A549 (cell line): ENCODE measurements around the gene ARL2. TPM values are rescaled to one million over a fixed set of nuclear protein-coding genes. Genes with fewer than 3 reads are reported as not detected.

ENCODE experiments used
- ATAC-seq, 2 experiments: fragments of 200-7000 bp in 1 of 2; fragments of >200 bp in 1 of 2; cut with Nextera tagmentation in 1 of 2; cut with Tn5 transposase in 1 of 2; 3 replicates each; pipeline versions ENCODE4 v1.8.0 to v1.9.1; 2018 to 2020; ENCODE audit warnings: mild to moderate bottlenecking in 1 of 2, moderate library complexity in 1 of 2
- CTCF ChIA-PET: fragments of 300-600 bp; sonication (Branson Sonifier 250); formaldehyde crosslinking; extraction: SDS; loops from one replicate; lab custom pipeline; 2021; ENCODE audit warnings: antibody characterized with exemption, inconsistent platforms; lab: Yijun Ruan, JAX
- POLR2A ChIA-PET: fragments of 350-600 bp; formaldehyde crosslinking; extraction: SDS; loops from one replicate; lab custom pipeline; 2021; ENCODE audit warnings: antibody characterized with exemption, inconsistent platforms; lab: Yijun Ruan, JAX
- DNase-seq, 2 experiments: peaks; one replicate each; pipeline versions ENCODE4 v3.0.0 to v3.0.0-alpha.2; 2011 to 2016; ENCODE audit warnings: low read depth in 1 of 2, low spot score in 1 of 2
- FAIRE-seq: peaks from 2 replicates; lab custom pipeline; 2011; peaks lifted over from hg19 to GRCh38; lab: Jason Lieb, UNC
- H3K27ac ChIP-seq, 2 experiments: fragments of >200 bp; sonication (Bioruptor Twin); formaldehyde crosslinking; 3 replicates each; pipeline ENCODE4 v1.5.1; 2016 to 2017
- H3K4me1 ChIP-seq: fragments of >200 bp; sonication (Bioruptor Twin); formaldehyde crosslinking; 3 replicates; pipeline ENCODE4 v1.6.1; 2016
- H3K4me2 ChIP-seq: fragments of >200 bp; sonication (Bioruptor Twin); formaldehyde crosslinking; 3 replicates; pipeline ENCODE4 v1.6.1; 2016
- H3K4me3 ChIP-seq: fragments of >200 bp; sonication (Bioruptor Twin); formaldehyde crosslinking; 3 replicates; pipeline ENCODE4 v1.5.1; 2016
- H3K9me3 ChIP-seq: fragments of >200 bp; sonication (Bioruptor Twin); formaldehyde crosslinking; 3 replicates; pipeline ENCODE4 v1.6.1; 2016
- ATOH8 ChIP-seq: fragments of 250-450 bp; sonication (Bioruptor Pico); IDR thresholded peaks from 2 replicates; pipeline ENCODE4 v1.5.0; 2020; ENCODE audit warnings: low read depth, mild to moderate bottlenecking, moderate library complexity
- CBX2 ChIP-seq: fragments of 200-600 bp; sonication (generic); IDR thresholded peaks from 2 replicates; pipeline ENCODE4 v1.6.1; 2016; ENCODE audit warnings: low read depth, mild to moderate bottlenecking, borderline replicate concordance
- ELK1 ChIP-seq: fragments of 150-350 bp; IDR thresholded peaks from 2 replicates; pipeline ENCODE4 v1.6.1; 2014; ENCODE audit warnings: low read depth, mild to moderate bottlenecking, low read length
- FOSL2 ChIP-seq, 2 experiments: fragments of 450-650 bp in 1 of 2; fragments of >200 bp in 1 of 2; sonication (Bioruptor Twin) in 1 of 2; formaldehyde crosslinking; IDR thresholded peaks; 2 replicates each; pipeline versions ENCODE4 v1.5.0 to v1.6.1; 2016 to 2020; ENCODE audit warnings: mild to moderate bottlenecking in 1 of 2, moderate library complexity in 1 of 2
- HES2 ChIP-seq: fragments of >200 bp; sonication (Bioruptor Twin); formaldehyde crosslinking; IDR thresholded peaks from 2 replicates; pipeline ENCODE4 v1.6.1; 2016
- HOXA7 ChIP-seq: fragments of 250-450 bp; sonication (Bioruptor Pico); IDR thresholded peaks from 2 replicates; pipeline ENCODE4 v1.5.0; 2020; ENCODE audit warnings: mild to moderate bottlenecking, moderate library complexity
- HOXB13 ChIP-seq: fragments of 250-450 bp; sonication (Bioruptor Pico); IDR thresholded peaks from 2 replicates; pipeline ENCODE4 v1.5.0; 2020; ENCODE audit warnings: low read depth, mild to moderate bottlenecking, moderate library complexity
- HOXB5 ChIP-seq: fragments of 250-450 bp; sonication (Bioruptor Pico); IDR thresholded peaks from 2 replicates; pipeline ENCODE4 v1.5.0; 2020; ENCODE audit warnings: mild to moderate bottlenecking, moderate library complexity
- JUN ChIP-seq, 2 experiments: fragments of >200 bp; sonication (Bioruptor Twin); formaldehyde crosslinking; IDR thresholded peaks; 2 replicates in 1 of 2; 3 replicates in 1 of 2; pipeline ENCODE4 v1.6.1; 2016 to 2017
- KDM1A ChIP-seq: fragments of 200-600 bp; sonication (generic); IDR thresholded peaks from 2 replicates; pipeline ENCODE4 v1.6.1; 2016; ENCODE audit warnings: low read depth, mild to moderate bottlenecking
- KDM5A ChIP-seq: fragments of 200-600 bp; sonication (generic); IDR thresholded peaks from 2 replicates; pipeline ENCODE4 v1.6.1; 2016; ENCODE audit warnings: antibody characterized with exemption, mild to moderate bottlenecking
- MAX ChIP-seq: IDR thresholded peaks from 2 replicates; pipeline ENCODE4 v1.6.1; 2012
- NFE2L2 ChIP-seq: fragments of 150-350 bp; conservative IDR thresholded peaks from 2 replicates; pipeline ENCODE4 v1.6.1; 2014; ENCODE audit warnings: low read length
- NR3C1 ChIP-seq: fragments of >200 bp; sonication (Bioruptor Twin); formaldehyde crosslinking; IDR thresholded peaks from 3 replicates; pipeline ENCODE4 v1.6.1; 2017
- POLR2AphosphoS2 ChIP-seq: conservative IDR thresholded peaks from 2 replicates; pipeline ENCODE4 v1.6.1; 2012; ENCODE audit warnings: low read length, improper control_type of control experiment, inconsistent platforms
- RAD21 ChIP-seq, 2 experiments: fragments of >200 bp in 1 of 2; sonication (Bioruptor Twin) in 1 of 2; formaldehyde crosslinking in 1 of 2; IDR thresholded peaks in 1 of 2; conservative IDR thresholded peaks in 1 of 2; 2 replicates in 1 of 2; 3 replicates in 1 of 2; pipeline ENCODE4 v1.6.1; 2012 to 2018; ENCODE audit warnings: inconsistent platforms in 1 of 2
- RNF2 ChIP-seq: fragments of 200-600 bp; sonication (generic); IDR thresholded peaks from 2 replicates; pipeline ENCODE4 v1.6.1; 2016; ENCODE audit warnings: low read depth, mild to moderate bottlenecking, antibody characterized with exemption, moderate library complexity, borderline replicate concordance
- SMC3 ChIP-seq: fragments of >200 bp; sonication (Bioruptor Twin); formaldehyde crosslinking; IDR thresholded peaks from 3 replicates; pipeline ENCODE4 v1.6.1; 2018; ENCODE audit warnings: inconsistent platforms
- SREBF2 ChIP-seq: fragments of 450-650 bp; IDR thresholded peaks from 2 replicates; pipeline ENCODE4 v1.6.1; 2014; ENCODE audit warnings: mild to moderate bottlenecking, moderate library complexity
- TFCP2L1 ChIP-seq: fragments of 250-450 bp; sonication (Bioruptor Pico); IDR thresholded peaks from 2 replicates; pipeline ENCODE4 v1.5.0; 2021; ENCODE audit warnings: mild to moderate bottlenecking
- ZNF302 ChIP-seq: fragments of 250-450 bp; sonication (Bioruptor Pico); IDR thresholded peaks from 2 replicates; pipeline ENCODE4 v1.9.0; 2021; ENCODE audit warnings: inconsistent platforms, mild to moderate bottlenecking, moderate library complexity
- ZSCAN20 ChIP-seq: fragments of 250-450 bp; sonication (Bioruptor Pico); IDR thresholded peaks from 2 replicates; pipeline ENCODE4 v1.8.0; 2022; ENCODE audit warnings: mild to moderate bottlenecking, moderate library complexity
- WGBS: methylation state at CpG from one replicate; pipeline ENCODE4 v1.1.6; 2017; ENCODE audit errors: missing lambda C conversion rate; 5-methylcytosine and 5-hydroxymethylcytosine counted together
- polyA plus RNA-seq, 4 experiments: library from polyadenylated mRNA; depleted of rRNA in 3 of 4; stranded (reverse); fragments of >200 nt; fragmentation: RNase III in 1 of 4; extraction: RNeasy Plus Mini Kit Qiagen cat#74134 plus additional on column Dnase treatment in 1 of 4; gene quantifications; 2 replicates in 3 of 4; 3 replicates in 1 of 4; pipeline ENCODE4 v1.2.3, GENCODE V29; 2011 to 2017

ARL2 gene
- polyA plus RNA-seq, 2 of the 4 experiments (the other 2 are of a cell fraction) = 129 to 160 TPM

- POLR2A ChIA-PET = no interaction called here
- no peak overlapping the region for H3K4me2 ChIP-seq
- FAIRE-seq = no peak
- CTCF ChIA-PET = interaction anchor here (0.8 to 3.7 kb wide), 3 partner anchors 9 to 50 kb away, joined by 3 to 16 read pairs (median 3); partner anchors contain the start of gene ARL2
- no peak overlapping the region for H3K4me3 ChIP-seq
- no peak for TF ChIP-seq SREBF2
- no peak for TF ChIP-seq ZNF302 (CRISPR knock-in tag)
- no peak for TF ChIP-seq HES2
- TF ChIP-seq ATOH8 (CRISPR knock-in tag) = no peak
- no peak for TF ChIP-seq MAX
- TF ChIP-seq ELK1 = no peak
- ATAC-seq = no peak; a peak in 1 of 6 replicates
- WGBS = 57% methylated on average over 3 of the region's 3 CpGs
- H3K9me3 ChIP-seq = no peaks in the 10 kb centered on the region
- H3K27ac ChIP-seq = no peak overlapping the region
- H3K4me1 ChIP-seq = no peaks in the 10 kb centered on the region
- DNase-seq = no peak
These were observed 49.6 kb downstream of the ARL2 start for GRCh38 chr11:65063532-65063931.

- ChIA-PET POLR2A (no interaction called here), CTCF (interaction anchor here (0.6 to 3.7 kb wide), 3 partner anchors 24 to 51 kb away, joined by 3 to 16 read pairs (median 3); partner anchors contain the start of genes ARL2 and SAC3D1)
- Histone ChIP-seq H3K4me1 (no peaks in the 10 kb centered on the region), H3K4me2 (no peak overlapping the region), H3K27ac (no peak overlapping the region), H3K4me3 (no peak overlapping the region), H3K9me3 (no peaks in the 10 kb centered on the region)
- 83% methylated on average over 4 of the region's 4 CpGs for whole genome bisulfite sequencing
- DNase-seq (no peak), FAIRE-seq (no peak), ATAC-seq (no peak)
- no peak for TF ChIP-seq NR3C1
- TF ChIP-seq HOXB5 (CRISPR knock-in tag) = no peak
- no peak for TF ChIP-seq POLR2AphosphoS2
- TF ChIP-seq JUN (IDR thresholded peaks at IDR 0.05) = no peak
- no peak for TF ChIP-seq HOXA7 (CRISPR knock-in tag)
- TF ChIP-seq CBX2 = no peak
These were observed 50.9 kb downstream of the ARL2 start for GRCh38 chr11:65064847-65065240.

- Histone ChIP-seq H3K27ac (no peak overlapping the region), H3K4me2 (no peak overlapping the region), H3K9me3 (no peaks in the 10 kb centered on the region), H3K4me1 (no peaks in the 10 kb centered on the region), H3K4me3 (no peak overlapping the region)
- CTCF ChIA-PET = interaction anchor here (0.9 to 1.6 kb wide), 3 partner anchors 14 to 218 kb away, joined by 3 to 4 read pairs (median 3); no protein-coding TSS in a partner anchor
- TF ChIP-seq RAD21 (conservative IDR thresholded peaks at IDR 0.05 in 1 of 2, IDR thresholded peaks at IDR 0.05 in 1 of 2) (no peak), HOXB13 (CRISPR knock-in tag) (no peak), SMC3 (no peak), HES2 (no peak), ZSCAN20 (CRISPR knock-in tag) (no peak), NFE2L2 (no peak), KDM1A (no peak), ATOH8 (CRISPR knock-in tag) (no peak), RNF2 (no peak), FOSL2 (IDR thresholded peaks at IDR 0.05) (no peak), FOSL2 (CRISPR knock-in tag; IDR thresholded peaks at IDR 0.05) (no peak), KDM5A (no peak), TFCP2L1 (CRISPR knock-in tag) (no peak)
- 77% methylated on average over 3 of the region's 7 CpGs for WGBS
- ATAC-seq (no peak), FAIRE-seq (no peak), DNase-seq (no peak)
- POLR2A ChIA-PET = interaction anchor here (0.5 kb wide), 1 partner anchor 116 kb away, joined by 4 read pairs; no protein-coding TSS in a partner anchor
These were observed 51.9 kb downstream of the ARL2 start for GRCh38 chr11:65065851-65066250.
